CD4-positive, CD25-positive, alpha-beta regulatory T cell (primary cell): ENCODE data around the gene RSAD1. TPM values are rescaled to one million over a fixed set of nuclear protein-coding genes. Genes with fewer than 3 reads are reported as not detected.

Experiments
- ATAC-seq, 2 donors: fragments of 150-1000 bp; cut with Tn5 transposase; one replicate each; pipeline ENCODE4 v1.10.0; 2021; ENCODE audit warnings: low read depth in 2 of 2, moderate number of reproducible peaks in 2 of 2, moderate library complexity in 1 of 2
- DNase-seq, 3 donors: peaks; one replicate each; pipeline versions ENCODE4 v3.0.0 to v3.0.0-alpha.2; 2012 to 2022; ENCODE audit warnings: mixed read lengths in 1 of 3
- H3K27ac ChIP-seq: one replicate; pipeline ENCODE4 v1.7.0; 2013; ENCODE audit warnings: mild to moderate bottlenecking, low read length; ENCODE audit not compliant: insufficient read depth, poor library complexity, severe bottlenecking
- H3K27me3 ChIP-seq: one replicate; pipeline ENCODE4 v1.7.0; 2013; ENCODE audit warnings: low read length; ENCODE audit not compliant: control insufficient read depth, insufficient read depth
- H3K36me3 ChIP-seq: one replicate; pipeline ENCODE4 v1.7.0; 2013; ENCODE audit warnings: mild to moderate bottlenecking, low read length, moderate library complexity; ENCODE audit not compliant: control insufficient read depth, insufficient read depth
- H3K4me1 ChIP-seq: 2 replicates; pipeline ENCODE4 v1.7.0; 2013; ENCODE audit warnings: mild to moderate bottlenecking, low read length; ENCODE audit not compliant: insufficient read depth, control insufficient read depth, poor library complexity, severe bottlenecking
- H3K4me3 ChIP-seq: one replicate; pipeline ENCODE4 v1.7.0; 2013; ENCODE audit warnings: low read depth, mild to moderate bottlenecking, low read length, moderate library complexity
- H3K9me3 ChIP-seq, 2 experiments: 1 replicate in 1 of 2; 2 replicates in 1 of 2; pipeline ENCODE4 v1.7.0; 2013; ENCODE audit warnings: low read length in 2 of 2, mild to moderate bottlenecking in 1 of 2, moderate library complexity in 1 of 2; ENCODE audit not compliant: control insufficient read depth in 2 of 2
- H3K27ac Mint-ChIP-seq, 3 donors: one replicate each; pipeline ENCODE4 v1.8.0; 2020 to 2022; ENCODE audit warnings: mild to moderate bottlenecking in 3 of 3, mixed read lengths in 3 of 3, moderate library complexity in 2 of 3
- H3K27me3 Mint-ChIP-seq: one replicate; pipeline ENCODE4 v1.8.0; 2022; ENCODE audit warnings: mild to moderate bottlenecking, mixed read lengths
- H3K36me3 Mint-ChIP-seq: one replicate; pipeline ENCODE4 v1.8.0; 2020; ENCODE audit warnings: mixed read lengths
- H3K4me1 Mint-ChIP-seq, 4 donors: one replicate each; pipeline ENCODE4 v1.8.0; 2020 to 2022; ENCODE audit warnings: mixed read lengths in 4 of 4, mild to moderate bottlenecking in 1 of 4
- H3K4me3 Mint-ChIP-seq, 4 donors: one replicate each; pipeline ENCODE4 v1.8.0; 2020 to 2022; ENCODE audit warnings: mild to moderate bottlenecking in 4 of 4, mixed read lengths in 4 of 4, moderate library complexity in 3 of 4
- H3K9me3 Mint-ChIP-seq, 7 donors: one replicate each; pipeline ENCODE4 v1.8.0; 2020 to 2022; ENCODE audit warnings: mixed read lengths in 7 of 7, mild to moderate bottlenecking in 3 of 7, moderate library complexity in 2 of 7
- polyA plus RNA-seq, 4 donors: library from polyadenylated mRNA; unstranded; fragments of 300-500 nt; fragmentation: Illumina TruSeq; gene quantifications; one replicate each; pipeline ENCODE4 v1.2.3, GENCODE V29; 2021
- total RNA-seq: library from RNA; stranded (reverse); gene quantifications from one replicate; pipeline ENCODE4 v1.2.3, GENCODE V29; 2022

Gene RSAD1
- total and polyA plus RNA-seq, 5 donors from 2014 or later: 43.3 to 53.4 (median 45.3) TPM

GRCh38 chr17:50502301-50502990, 23.8 kb downstream of the RSAD1 start:
- ATAC-seq (no peak), DNase-seq (no peak)
- Mint-ChIP-seq H3K4me1 (peaks cover 0 to 7% (median 1%) of the 10 kb centered on the region in 4 donors), H3K27ac (peak overlapping the region in 2 of 3 donors; percentile 15 to 51), H3K27me3 (peaks cover 14% of the 10 kb centered on the region), H3K4me3 (no peak overlapping the region), H3K36me3 (no peaks in the 10 kb centered on the region), H3K9me3 (no peaks in the 10 kb centered on the region)
- Histone ChIP-seq H3K36me3 (no peaks in the 10 kb centered on the region), H3K27ac (no peak overlapping the region), H3K9me3 (no peaks in the 10 kb centered on the region), H3K4me1 (peaks cover 1% of the 10 kb centered on the region), H3K27me3 (no peaks in the 10 kb centered on the region), H3K4me3 (no peak overlapping the region)

DNA sequence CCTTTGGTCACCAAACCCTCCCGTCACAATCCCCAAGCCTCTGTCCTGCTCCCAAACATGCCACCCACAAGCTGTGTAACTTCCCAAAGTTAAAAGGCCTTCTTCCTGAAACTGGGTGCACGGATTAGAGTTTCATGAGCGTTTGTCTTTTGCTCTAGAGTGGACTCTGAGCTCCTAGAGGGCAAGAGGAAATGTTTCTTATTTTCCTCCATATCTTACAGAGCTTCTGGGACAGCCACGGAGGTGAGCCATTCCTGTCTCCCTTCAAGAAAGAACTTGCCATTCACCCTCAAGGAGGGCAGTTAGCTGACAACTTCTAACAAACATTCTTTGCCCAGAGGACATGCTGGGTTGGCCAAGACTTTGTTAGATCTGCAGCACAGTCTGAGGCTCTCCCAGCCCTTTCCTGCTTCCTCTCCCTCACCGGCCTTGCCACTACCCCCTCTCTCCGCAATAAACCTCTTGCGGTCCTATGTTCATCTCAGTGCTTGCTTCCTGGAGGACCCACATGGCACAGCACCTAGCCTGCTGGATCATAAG, 27.0 kb downstream of the RSAD1 start:
- Mint-ChIP-seq H3K4me3 (peak overlapping the region in 3 of 4 donors; percentile 11 to 83 (median 81)), H3K4me1 (peaks cover 6 to 33% (median 15%) of the 10 kb centered on the region in 4 donors), H3K36me3 (no peaks in the 10 kb centered on the region), H3K27me3 (peaks cover 14% of the 10 kb centered on the region), H3K27ac (peak overlapping the region in 1 of 3 donors; percentile 81), H3K9me3 (no peaks in the 10 kb centered on the region)
- no peaks in the 10 kb centered on the region for H3K9me3 ChIP-seq
- H3K4me3 ChIP-seq: no peak overlapping the region
- DNase-seq (no peak), ATAC-seq (no peak)
- H3K27ac ChIP-seq: no peak overlapping the region
- no peaks in the 10 kb centered on the region for H3K36me3 ChIP-seq
- no peaks in the 10 kb centered on the region for H3K27me3 ChIP-seq
- H3K4me1 ChIP-seq: peaks cover 26% of the 10 kb centered on the region

- Histone ChIP-seq H3K4me1 (peaks cover 33% of the 10 kb centered on the region), H3K4me3 (no peak overlapping the region), H3K27ac (no peak overlapping the region), H3K27me3 (no peaks in the 10 kb centered on the region), H3K9me3 (no peaks in the 10 kb centered on the region), H3K36me3 (no peaks in the 10 kb centered on the region)
- no peaks in the 10 kb centered on the region for H3K9me3 Mint-ChIP-seq
- DNase-seq: no peak
- H3K27me3 Mint-ChIP-seq: peaks cover 14% of the 10 kb centered on the region
- H3K4me3 Mint-ChIP-seq: peak overlapping the region; percentile 22 to 83 (median 68)
- peak overlapping the region in 2 of 3 donors; percentile 52 to 81 for H3K27ac Mint-ChIP-seq
- H3K36me3 Mint-ChIP-seq: no peaks in the 10 kb centered on the region
- H3K4me1 Mint-ChIP-seq: peaks cover 12 to 40% (median 21%) of the 10 kb centered on the region in 4 donors
- no peak for ATAC-seq
These were observed 27.6 kb downstream of the RSAD1 start for GRCh38 chr17:50506298-50506697.

DNA sequence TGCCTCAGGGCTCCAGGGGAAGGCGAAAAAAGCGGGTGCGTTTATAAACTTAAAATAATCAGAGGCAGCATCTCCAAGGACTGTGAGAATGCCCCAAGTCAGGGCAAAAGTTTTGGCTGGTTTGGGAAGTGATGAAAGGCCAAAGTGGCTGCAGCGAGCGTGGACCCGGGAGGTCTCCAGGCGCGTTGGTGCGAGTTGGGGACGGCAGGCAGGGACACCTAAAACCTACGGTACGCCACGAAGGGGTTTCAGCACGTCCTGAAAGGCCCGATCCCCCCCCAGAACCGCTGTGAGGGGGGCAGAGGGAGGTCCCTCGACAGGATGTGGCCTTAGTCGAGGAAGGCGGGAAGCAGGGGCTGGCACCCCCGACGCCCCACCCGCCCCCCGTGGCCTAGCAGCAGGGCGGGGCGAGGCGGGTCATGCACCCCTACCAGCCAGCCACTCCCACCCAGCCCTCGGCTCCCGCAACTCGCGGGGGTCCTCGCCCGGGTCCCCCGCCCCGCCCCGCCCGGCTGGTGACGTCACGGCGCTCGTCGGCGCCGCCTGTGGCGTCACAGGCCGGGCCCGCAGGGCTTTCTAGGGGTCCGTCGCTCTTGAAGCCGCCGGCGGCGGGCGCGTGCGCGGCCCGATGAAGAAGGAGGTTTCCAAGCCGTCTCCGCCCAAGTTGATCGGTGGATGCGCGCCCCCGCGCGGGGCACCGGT, 29.4 kb downstream of the RSAD1 start, which contains the start of gene MYCBPAP:
TSS of gene MYCBPAP (plus strand) at position 569 of the 702 bp plus-strand sequence. CDS start 236 bp downstream, outside the sequence.
- Histone ChIP-seq H3K27ac (peak within 1 kb of the TSS; percentile 81), H3K36me3 (no peaks in the 10 kb centered on the region), H3K9me3 (no peaks in the 10 kb centered on the region), H3K4me1 (peaks cover 37% of the 10 kb centered on the region), H3K4me3 (peak within 1 kb of the TSS; percentile 73), H3K27me3 (no peaks in the 10 kb centered on the region)
- ATAC-seq: peak; percentile 67
- Mint-ChIP-seq H3K4me1 (peaks cover 14 to 51% (median 30%) of the 10 kb centered on the region in 4 donors), H3K27ac (peak within 1 kb of the TSS; percentile 92 to 98 (median 95)), H3K36me3 (no peaks in the 10 kb centered on the region), H3K9me3 (no peaks in the 10 kb centered on the region), H3K4me3 (peak within 1 kb of the TSS; percentile 90 to 99 (median 94)), H3K27me3 (peaks cover 14% of the 10 kb centered on the region)
- peak; percentile 78 to 89 (median 82) for DNase-seq

- no peaks in the 10 kb centered on the region for H3K27me3 ChIP-seq
- Mint-ChIP-seq H3K27ac (peak overlapping the region; percentile 14 to 92 (median 90)), H3K4me1 (peaks cover 14 to 49% (median 30%) of the 10 kb centered on the region in 4 donors), H3K4me3 (peak overlapping the region; percentile 90 to 99 (median 94)), H3K27me3 (peaks cover 14% of the 10 kb centered on the region), H3K9me3 (no peaks in the 10 kb centered on the region), H3K36me3 (no peaks in the 10 kb centered on the region)
- no peaks in the 10 kb centered on the region for H3K9me3 ChIP-seq
- ATAC-seq (no peak), DNase-seq (no peak)
- H3K4me3 ChIP-seq: peak overlapping the region; percentile 73
- H3K36me3 ChIP-seq: no peaks in the 10 kb centered on the region
- peaks cover 37% of the 10 kb centered on the region for H3K4me1 ChIP-seq
- H3K27ac ChIP-seq: peak overlapping the region; percentile 81
These were observed 30.2 kb downstream of the RSAD1 start for GRCh38 chr17:50508573-50509460.

GRCh38 chr17:50511058-50511457, 32.4 kb downstream of the RSAD1 start:
- H3K27me3 ChIP-seq: no peaks in the 10 kb centered on the region
- H3K9me3 Mint-ChIP-seq: no peaks in the 10 kb centered on the region
- no peaks in the 10 kb centered on the region for H3K36me3 Mint-ChIP-seq
- peaks cover 37% of the 10 kb centered on the region for H3K4me1 ChIP-seq
- H3K4me3 ChIP-seq: peak overlapping the region; percentile 61
- peak; percentile 36 to 96 (median 68) for DNase-seq
- H3K27ac ChIP-seq: peak overlapping the region; percentile 70
- H3K4me1 Mint-ChIP-seq: peaks cover 17 to 44% (median 30%) of the 10 kb centered on the region in 4 donors
- peak overlapping the region; percentile 68 to 86 (median 78) for H3K4me3 Mint-ChIP-seq
- peak overlapping the region; percentile 57 to 88 (median 84) for H3K27ac Mint-ChIP-seq
- no peaks in the 10 kb centered on the region for H3K36me3 ChIP-seq
- no peaks in the 10 kb centered on the region for H3K9me3 ChIP-seq
- peaks cover 1% of the 10 kb centered on the region for H3K27me3 Mint-ChIP-seq
- peak; percentile 75 to 76 for ATAC-seq

GRCh38 chr17:50513495-50513894, 34.8 kb downstream of the RSAD1 start:
- no peaks in the 10 kb centered on the region for H3K27me3 Mint-ChIP-seq
- Histone ChIP-seq H3K9me3 (no peaks in the 10 kb centered on the region), H3K27me3 (no peaks in the 10 kb centered on the region), H3K4me3 (no peak overlapping the region), H3K36me3 (no peaks in the 10 kb centered on the region), H3K4me1 (peaks cover 29% of the 10 kb centered on the region), H3K27ac (no peak overlapping the region)
- H3K9me3 Mint-ChIP-seq: no peaks in the 10 kb centered on the region
- H3K4me3 Mint-ChIP-seq: no peak overlapping the region
- H3K4me1 Mint-ChIP-seq: peaks cover 15 to 46% (median 31%) of the 10 kb centered on the region in 4 donors
- no peak for DNase-seq
- no peak overlapping the region for H3K27ac Mint-ChIP-seq
- no peak for ATAC-seq
- no peaks in the 10 kb centered on the region for H3K36me3 Mint-ChIP-seq
